ENCODE data around the gene PA2G4.

Gene PA2G4

GRCh38 chr12:56097738-56098137, 6.6 kb upstream of the PA2G4 start:
- TF ChIP-seq CTCF (IDR thresholded peaks at IDR 0.05; ENCODE audit: control extremely low read depth, extremely low read depth, low read depth, missing control alignments): no peak
- DNase-seq (ENCODE audit: extremely low spot score): no peak
- CTCF ChIA-PET: interaction anchor here (1.3 to 1.8 kb wide), 2 partner anchors 12 to 19 kb away, joined by 3 to 4 read pairs; no protein-coding TSS in a partner anchor
- POLR2A ChIA-PET: no interaction called here

DNA sequence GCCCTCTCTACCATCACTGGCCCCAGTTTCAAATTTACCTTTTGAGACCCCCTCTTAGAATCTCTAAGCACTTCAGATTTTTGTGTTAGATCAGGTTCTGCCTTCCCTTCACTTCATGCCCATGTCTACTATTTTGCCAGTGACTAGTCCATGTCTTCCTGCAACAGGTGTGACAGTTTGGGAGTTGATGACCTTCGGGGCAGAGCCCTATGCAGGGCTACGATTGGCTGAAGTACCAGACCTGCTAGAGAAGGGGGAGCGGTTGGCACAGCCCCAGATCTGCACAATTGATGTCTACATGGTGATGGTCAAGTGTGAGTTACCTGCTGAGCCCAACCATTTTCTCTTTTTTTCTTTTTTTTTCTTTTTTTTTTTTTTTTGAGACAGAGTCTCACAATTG, 5.8 kb upstream of the PA2G4 start:
- ChIA-PET POLR2A (no interaction called here), CTCF (interaction anchor here (1.8 kb wide), 1 partner anchor 13 kb away, joined by 4 read pairs; no protein-coding TSS in a partner anchor)
- TF ChIP-seq CTCF (IDR thresholded peaks at IDR 0.05; ENCODE audit: control extremely low read depth, extremely low read depth, low read depth, missing control alignments): no peak
- no peak for DNase-seq (ENCODE audit: extremely low spot score)

GRCh38 chr12:56099787-56100186, 4.6 kb upstream of the PA2G4 start:
- no peak for DNase-seq (ENCODE audit: extremely low spot score)
- TF ChIP-seq CTCF (IDR thresholded peaks at IDR 0.05; ENCODE audit: control extremely low read depth, extremely low read depth, low read depth, missing control alignments): no peak
- ChIA-PET CTCF (interaction anchor here (0.6 kb wide), 1 partner anchor 105 kb away, joined by 3 read pairs; no protein-coding TSS in a partner anchor), POLR2A (interaction anchor here (0.6 kb wide), 1 partner anchor 41 kb away, joined by 3 read pairs; no protein-coding TSS in a partner anchor)

- TF ChIP-seq CTCF (IDR thresholded peaks at IDR 0.05; ENCODE audit: control extremely low read depth, extremely low read depth, low read depth, missing control alignments): no peak
- ChIA-PET POLR2A (interaction anchor here (0.7 kb wide), 1 partner anchor 675 kb away, joined by 3 read pairs; the partner anchor contains the start of gene OR6C76), CTCF (interaction anchor here (1.0 kb wide), 1 partner anchor 22 kb away, joined by 3 read pairs; no protein-coding TSS in a partner anchor)
- no peak for DNase-seq (ENCODE audit: extremely low spot score)
Observed at GRCh38 chr12:56101045-56101444, 3.3 kb upstream of the PA2G4 start.

GRCh38 chr12:56102683-56103065, 1.7 kb upstream of the PA2G4 start:
- ChIA-PET POLR2A (interaction anchor here (0.6 to 3.1 kb wide), 3 partner anchors 15 to 1374 kb away, joined by 3 to 56 read pairs (median 5); partner anchors contain the start of genes RPL41 and ZC3H10), CTCF (interaction anchor here (1.4 to 3.1 kb wide), 5 partner anchors 15 to 364 kb away, joined by 3 to 42 read pairs (median 11); partner anchors contain the start of genes ERBB3, RPL41 and ZC3H10)
- DNase-seq (ENCODE audit: extremely low spot score): no peak
- no peak for TF ChIP-seq CTCF (IDR thresholded peaks at IDR 0.05; ENCODE audit: control extremely low read depth, extremely low read depth, low read depth, missing control alignments)

DNA sequence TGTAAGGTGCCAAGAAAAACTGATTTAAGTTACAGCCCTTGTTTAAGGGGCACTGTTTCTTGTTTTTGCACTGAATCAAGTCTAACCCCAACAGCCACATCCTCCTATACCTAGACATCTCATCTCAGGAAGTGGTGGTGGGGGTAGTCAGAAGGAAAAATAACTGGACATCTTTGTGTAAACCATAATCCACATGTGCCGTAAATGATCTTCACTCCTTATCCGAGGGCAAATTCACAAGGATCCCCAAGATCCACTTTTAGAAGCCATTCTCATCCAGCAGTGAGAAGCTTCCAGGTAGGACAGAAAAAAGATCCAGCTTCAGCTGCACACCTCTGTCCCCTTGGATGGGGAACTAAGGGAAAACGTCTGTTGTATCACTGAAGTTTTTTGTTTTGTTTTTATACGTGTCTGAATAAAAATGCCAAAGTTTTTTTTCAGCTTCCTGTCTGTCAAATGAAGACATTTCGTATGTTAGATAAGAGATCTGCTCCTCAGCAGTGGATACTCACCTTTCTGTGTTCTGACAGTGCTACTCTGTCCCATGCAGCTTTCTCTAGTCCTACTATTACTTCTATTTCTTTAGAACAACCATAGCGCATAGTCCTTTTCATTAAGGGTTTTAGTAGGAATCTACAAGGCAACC, 1.2 kb upstream of the PA2G4 start:
- ChIA-PET POLR2A (interaction anchor here (1.2 to 3.1 kb wide), 2 partner anchors 14 to 129 kb away, joined by 11 to 56 read pairs; partner anchors contain the start of genes RAB5B, RPL41 and ZC3H10), CTCF (interaction anchor here (0.9 to 3.1 kb wide), 8 partner anchors 8 to 365 kb away, joined by 4 to 42 read pairs (median 6); partner anchors contain the start of genes ERBB3, RAB5B, RPL41 and SMARCC2)
- DNase-seq (ENCODE audit: extremely low spot score): no peak
- no peak for TF ChIP-seq CTCF (IDR thresholded peaks at IDR 0.05; ENCODE audit: control extremely low read depth, extremely low read depth, low read depth, missing control alignments)
